GM18520 (cell line): ENCODE data around the gene ITGB4.

Experiments
- ATAC-seq: cut with Tn5 transposase; IDR thresholded peaks from one replicate; pipeline ENCODE4 v1.9.1; 2021; ENCODE audit not compliant: unreplicated experiment

ITGB4 gene

GRCh38 chr17:75697651-75698291 lies 23.5 kb upstream of the ITGB4 start:
- ATAC-seq: no peak

GRCh38 chr17:75698659-75699058 lies 22.6 kb upstream of the ITGB4 start:
- no peak for ATAC-seq

GRCh38 chr17:75701288-75701687 lies 20.0 kb upstream of the ITGB4 start:
- no peak for ATAC-seq

- no peak for ATAC-seq
Measured at GRCh38 chr17:75703191-75703590, 18.1 kb upstream of the ITGB4 start.

- no peak for ATAC-seq
Measured at GRCh38 chr17:75703591-75703990, 17.7 kb upstream of the ITGB4 start.

GRCh38 chr17:75704963-75705875 lies 16.0 kb upstream of the ITGB4 start:
- ATAC-seq: no peak

- no peak for ATAC-seq
Measured at GRCh38 chr17:75706042-75706728, 15.1 kb upstream of the ITGB4 start.

GRCh38 chr17:75707079-75707571 lies 14.1 kb upstream of the ITGB4 start:
- no peak for ATAC-seq

- ATAC-seq: no peak
Measured at GRCh38 chr17:75712446-75712845, 8.8 kb upstream of the ITGB4 start.

GRCh38 chr17:75719732-75720131 lies 1.5 kb upstream of the ITGB4 start:
- ATAC-seq: no peak

- no peak for ATAC-seq
Measured at GRCh38 chr17:75721463-75722011, 278 bp downstream of the ITGB4 start.

GRCh38 chr17:75722076-75722475 lies 817 bp downstream of the ITGB4 start:
- no peak for ATAC-seq

GRCh38 chr17:75722542-75723095 lies 1.4 kb downstream of the ITGB4 start:
- no peak for ATAC-seq

GRCh38 chr17:75723171-75723930 lies 2.1 kb downstream of the ITGB4 start:
- no peak for ATAC-seq

- ATAC-seq: no peak
Measured at GRCh38 chr17:75724016-75725003, 3.1 kb downstream of the ITGB4 start.

- ATAC-seq: no peak
Measured at GRCh38 chr17:75725504-75725903, 4.2 kb downstream of the ITGB4 start.

GRCh38 chr17:75727391-75727790 lies 6.1 kb downstream of the ITGB4 start:
- no peak for ATAC-seq

GRCh38 chr17:75729351-75729750 lies 8.1 kb downstream of the ITGB4 start:
- no peak for ATAC-seq

GRCh38 chr17:75730065-75730464 lies 8.8 kb downstream of the ITGB4 start:
- no peak for ATAC-seq
